ENCODE results near the gene STAG1. TPM values are rescaled to one million over a fixed set of nuclear protein-coding genes. Genes with fewer than 3 reads are reported as not detected.

Gene STAG1
- total and polyA plus RNA-seq, 2 experiments from 2014 or later, result 9.0 to 21.9 TPM

- TF ChIP-seq CREB1 (CRISPR knock-in tag; IDR thresholded peaks at IDR 0.05; ENCODE audit: low read depth) (no peak), ZNF331 (CRISPR knock-in tag; IDR thresholded peaks at IDR 0.05; ENCODE audit: low read depth) (no peak), ETS1 (IDR thresholded peaks at IDR 0.05) (no peak), CTCF (conservative IDR thresholded peaks at IDR 0.05; ENCODE audit: low read depth in 2 of 2) (no peak), STAT1 (IDR thresholded peaks at IDR 0.05; ENCODE audit: unreplicated experiment) (no peak), POLR2AphosphoS5 (IDR thresholded peaks at IDR 0.05; ENCODE audit: low read depth) (no peak)
Measured at GRCh38 chr3:136562026-136562425, 190.2 kb downstream of the STAG1 start (continued).

- H2AFZ ChIP-seq, result no peak overlapping the region
- H3K36me3 ChIP-seq (ENCODE audit: insufficient read depth), result no peaks in the 10 kb centered on the region
- no peaks in the 10 kb centered on the region for H3K9me2 ChIP-seq (ENCODE audit: insufficient read depth)
- Mint-ChIP-seq H3K27ac (no peak overlapping the region), H3K4me1 (peaks cover 27% of the 10 kb centered on the region; the same call in 2 of the 3 replicates), H3K4me3 (no peak overlapping the region), H3K9me3 (no peaks in the 10 kb centered on the region), H3K27me3 (ENCODE audit: insufficient read depth, low read depth, poor library complexity) (no peaks in the 10 kb centered on the region), H3K36me3 (ENCODE audit: low read depth) (0 out of 3 replicates have a peak, but pooled peaks cover 3% of the 10 kb centered on the region)
- DNase-seq (ENCODE audit: low spot score) (peak; percentile 54), ATAC-seq (no peak; the same call in 2 of the 3 replicates)
- H4K20me1 ChIP-seq (replicated peaks; ENCODE audit: insufficient read depth), result no peaks in the 10 kb centered on the region
- H3K4me2 ChIP-seq, result 0 out of 2 replicates have a peak overlapping the region, but pooled peaks have one; percentile 5
- peaks cover 23% of the 10 kb centered on the region for H3K4me1 ChIP-seq (ENCODE audit: insufficient read depth)
- no peak overlapping the region for H3K4me3 ChIP-seq
- H3K27ac ChIP-seq (ENCODE audit: low read depth), result peak overlapping the region; percentile 6; the same call in 1 of the 2 replicates
- no peaks in the 10 kb centered on the region for H3K79me2 ChIP-seq (replicated peaks; ENCODE audit: insufficient read depth)
- H3F3A ChIP-seq (replicated peaks; ENCODE audit: low read depth), result no peaks in the 10 kb centered on the region
- no peaks in the 10 kb centered on the region for H3K27me3 ChIP-seq (ENCODE audit: insufficient read depth)
- TF ChIP-seq ZNF331 (CRISPR knock-in tag; IDR thresholded peaks at IDR 0.05; ENCODE audit: low read depth), result no peak
- TF ChIP-seq CTCF (conservative IDR thresholded peaks at IDR 0.05; ENCODE audit: low read depth in 2 of 2), result no peak
- no peak for TF ChIP-seq ZNF114 (CRISPR knock-in tag; IDR thresholded peaks at IDR 0.05)
- no peak for TF ChIP-seq EZH2 (IDR thresholded peaks at IDR 0.05; ENCODE audit: low read depth, unreplicated experiment)
- no peak for TF ChIP-seq ETS1 (IDR thresholded peaks at IDR 0.05)
- no peak for TF ChIP-seq EZH2phosphoT487 (IDR thresholded peaks at IDR 0.05; ENCODE audit: unreplicated experiment)
- no peak for TF ChIP-seq POLR2AphosphoS5 (IDR thresholded peaks at IDR 0.05; ENCODE audit: low read depth)
- TF ChIP-seq STAT1 (IDR thresholded peaks at IDR 0.05; ENCODE audit: unreplicated experiment), result no peak
- no peak for TF ChIP-seq REST (IDR thresholded peaks at IDR 0.05; ENCODE audit: unreplicated experiment)
- TF ChIP-seq JUNB (IDR thresholded peaks at IDR 0.05; ENCODE audit: unreplicated experiment), result no peak
- no peak for TF ChIP-seq NANOG (IDR thresholded peaks at IDR 0.05; ENCODE audit: borderline replicate concordance)
- no peak for TF ChIP-seq CREB1 (CRISPR knock-in tag; IDR thresholded peaks at IDR 0.05; ENCODE audit: low read depth)
Measured at GRCh38 chr3:136559896-136560295, 192.3 kb downstream of the STAG1 start.
